ENCODE results near the gene CTXND1. TPM values are rescaled to one million over a fixed set of nuclear protein-coding genes. Genes with fewer than 3 reads are reported as not detected.

CTXND1 gene
- total RNA-seq, 2 donors from 2014 or later, result 0.05 TPM; not detected in 1

GRCh38 chr15:80264031-80264430 is 12.0 kb upstream of the CTXND1 start:
- intact Hi-C loops (cut with DNase I), result no loop called here
- DNase-seq (ENCODE audit: low spot score), result no peak

- intact Hi-C loops (cut with DNase I), result no loop called here
- no peak for DNase-seq (ENCODE audit: low spot score)
Measured at GRCh38 chr15:80260551-80260950, 8.5 kb upstream of the CTXND1 start.

GRCh38 chr15:80259942-80260510 is 8.0 kb upstream of the CTXND1 start:
- no peak for DNase-seq (ENCODE audit: low spot score)

GRCh38 chr15:80251428-80252120 is 439 bp downstream of the CTXND1 start:
- intact Hi-C loops (cut with DNase I), result no loop called here
- DNase-seq (ENCODE audit: low spot score), result no peak

More at GRCh38 chr15:80259942-80260510, 8.0 kb upstream of the CTXND1 start:
- intact Hi-C loops (cut with DNase I), result no loop called here

GRCh38 chr15:80250614-80251427 is 1.2 kb downstream of the CTXND1 start:
- no peak for DNase-seq (ENCODE audit: low spot score)
- intact Hi-C loops (cut with DNase I), result no loop called here

GRCh38 chr15:80249973-80250372 is 2.0 kb downstream of the CTXND1 start:
- no peak for DNase-seq (ENCODE audit: low spot score)
- intact Hi-C loops (cut with DNase I), result no loop called here

GRCh38 chr15:80247320-80247719 is 4.7 kb downstream of the CTXND1 start:
- intact Hi-C loops (cut with DNase I), result no loop called here
- DNase-seq (ENCODE audit: low spot score), result no peak

- no peak for DNase-seq (ENCODE audit: low spot score)
- intact Hi-C loops (cut with DNase I), result no loop called here
Measured at GRCh38 chr15:80246425-80246894, 5.6 kb downstream of the CTXND1 start.

- intact Hi-C loops (cut with DNase I), result no loop called here
- no peak for DNase-seq (ENCODE audit: low spot score)
Measured at GRCh38 chr15:80242802-80243201, 9.2 kb downstream of the CTXND1 start.

- intact Hi-C loops (cut with DNase I), result no loop called here
Measured at GRCh38 chr15:80242132-80242769, 9.8 kb downstream of the CTXND1 start.

GRCh38 chr15:80241508-80241907 is 10.5 kb downstream of the CTXND1 start:
- DNase-seq (ENCODE audit: low spot score), result no peak
- intact Hi-C loops (cut with DNase I), result no loop called here

More at GRCh38 chr15:80242132-80242769, 9.8 kb downstream of the CTXND1 start:
- no peak for DNase-seq (ENCODE audit: low spot score)

- intact Hi-C loops (cut with DNase I), result no loop called here
- DNase-seq (ENCODE audit: low spot score), result no peak
Measured at GRCh38 chr15:80240276-80240675, 11.7 kb downstream of the CTXND1 start.

- DNase-seq (ENCODE audit: low spot score), result no peak
- intact Hi-C loops (cut with DNase I), result no loop called here
Measured at GRCh38 chr15:80234883-80235282, 17.1 kb downstream of the CTXND1 start.

- no peak for DNase-seq (ENCODE audit: low spot score)
- intact Hi-C loops (cut with DNase I), result no loop called here
Measured at GRCh38 chr15:80233581-80233980, 18.4 kb downstream of the CTXND1 start.

- DNase-seq (ENCODE audit: low spot score), result no peak
- intact Hi-C loops (cut with DNase I), result no loop called here
Measured at GRCh38 chr15:80231371-80231770, 20.6 kb downstream of the CTXND1 start.

GRCh38 chr15:80228959-80229610 is 22.9 kb downstream of the CTXND1 start:
- intact Hi-C loops (cut with DNase I), result no loop called here
- no peak for DNase-seq (ENCODE audit: low spot score)

- DNase-seq (ENCODE audit: low spot score), result no peak
- intact Hi-C loops (cut with DNase I), result no loop called here
Measured at GRCh38 chr15:80219955-80220354, 32.1 kb downstream of the CTXND1 start.

GRCh38 chr15:80217327-80217900 is 34.6 kb downstream of the CTXND1 start:
- DNase-seq (ENCODE audit: low spot score), result no peak
- intact Hi-C loops (cut with DNase I), result no loop called here

GRCh38 chr15:80216911-80217310 is 35.1 kb downstream of the CTXND1 start:
- no peak for DNase-seq (ENCODE audit: low spot score)
- intact Hi-C loops (cut with DNase I), result no loop called here

Measured in posterior vena cava (tissue), 2 donors.